HG03354 (cell line): ENCODE measurements around the gene ART1.

ENCODE experiments used
- ATAC-seq: cut with Tn5 transposase; IDR thresholded peaks from one replicate; pipeline ENCODE4 v1.9.1; 2021; ENCODE audit warnings: mild to moderate bottlenecking; ENCODE audit not compliant: unreplicated experiment, poor library complexity, severe bottlenecking

Gene ART1

GRCh38 chr11:3703383-3703782 lies 58.5 kb downstream of the ART1 start:
- no peak for ATAC-seq

- ATAC-seq: no peak
Measured at GRCh38 chr11:3707176-3707575, 62.2 kb downstream of the ART1 start.

- no peak for ATAC-seq
Measured at GRCh38 chr11:3709977-3710376, 65.0 kb downstream of the ART1 start.

GRCh38 chr11:3710485-3711259 lies 65.7 kb downstream of the ART1 start:
- no peak for ATAC-seq

GRCh38 chr11:3712274-3712673 lies 67.3 kb downstream of the ART1 start:
- ATAC-seq: no peak
